ENCODE results near the gene RNLS. TPM values are rescaled to one million over a fixed set of nuclear protein-coding genes. Genes with fewer than 3 reads are reported as not detected.

The RNLS gene
- total RNA-seq, result 9.3 and 15.6 TPM in 2 replicates

GRCh38 chr10:88582806-88583583, at the start of gene RNLS:
TSS of gene RNLS (minus strand) at chr10:88583318.

DNA sequence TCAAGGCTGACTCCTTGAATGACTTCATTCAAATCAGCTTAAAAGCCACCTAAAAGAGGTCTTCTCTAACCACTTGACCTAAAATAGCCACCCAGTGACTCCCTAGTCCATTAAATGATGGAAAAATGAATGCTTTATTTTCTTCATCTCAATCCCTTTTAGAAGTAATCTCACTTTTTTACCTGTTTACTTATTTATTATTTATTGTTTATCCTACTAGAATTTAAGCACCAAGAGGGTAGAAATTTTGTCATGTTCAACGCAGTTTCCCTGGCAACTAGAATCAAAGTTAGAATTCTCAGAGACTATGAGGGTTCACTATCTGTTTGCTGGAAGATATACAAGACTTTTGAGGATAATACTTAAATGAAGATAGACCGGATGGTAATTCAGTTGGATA, 3.3 kb upstream of the RNLS start, which contains the start of gene LIPJ:
Gene LIPJ, plus strand, starts transcription at position 301 of the 400 bp plus-strand sequence. CDS start 3,926 bp downstream, outside the sequence.

Other genes with a start within 250 kb of the RNLS start
- not detected in 2 replicates for gene LIPJ, start 3.4 kb upstream of the RNLS start, total RNA-seq
- not detected in 2 replicates for gene LIPF, start 81.1 kb upstream of the RNLS start, total RNA-seq
- not detected in 2 replicates for gene LIPK, start 122.9 kb upstream of the RNLS start, total RNA-seq
- not detected in 2 replicates for gene LIPN, start 176.7 kb upstream of the RNLS start, total RNA-seq
- gene LIPM, start 219.4 kb upstream of the RNLS start, total RNA-seq, result 0.10 and 0.13 TPM in 2 replicates

Data from smooth muscle cell of the pulmonary artery (primary cell).